NCI-H2227 treated with DMSO at 0.1 percent for 48 hours (cell line): Measurements from ENCODE around the gene GP5.

ENCODE experiments used
- DNase-seq: peaks from one replicate; lab custom pipeline; 2025; lab: John Stamatoyannopoulos, UW

The GP5 gene

GRCh38 chr3:194396859-194397756, 2.0 kb downstream of the GP5 start:
- no peak for DNase-seq

GRCh38 chr3:194396539-194396858, 2.6 kb downstream of the GP5 start:
- DNase-seq, result no peak

GRCh38 chr3:194395778-194396538, 3.1 kb downstream of the GP5 start:
- no peak for DNase-seq

GRCh38 chr3:194395212-194395611, 3.9 kb downstream of the GP5 start:
- DNase-seq, result peak; percentile 35

DNA sequence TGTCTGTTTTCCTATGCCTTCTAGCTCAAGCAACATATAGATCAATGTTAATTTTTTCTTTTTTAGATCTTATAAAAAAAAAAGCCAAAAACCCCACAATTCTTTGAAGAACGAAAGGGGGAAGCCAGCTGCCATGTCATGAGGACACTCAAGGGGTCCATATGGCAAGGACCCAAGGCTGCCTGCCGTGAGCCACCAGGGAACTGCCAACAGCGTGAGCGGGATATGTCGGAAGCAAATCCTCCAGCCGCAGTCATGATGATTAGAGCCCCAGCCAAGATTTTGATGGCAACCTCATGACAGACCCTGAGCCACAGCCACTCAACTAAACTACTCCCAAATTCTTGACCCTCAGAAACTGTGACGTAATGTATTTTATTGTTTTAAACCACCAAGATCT, 6.5 kb downstream of the GP5 start:
- no peak for DNase-seq

DNA sequence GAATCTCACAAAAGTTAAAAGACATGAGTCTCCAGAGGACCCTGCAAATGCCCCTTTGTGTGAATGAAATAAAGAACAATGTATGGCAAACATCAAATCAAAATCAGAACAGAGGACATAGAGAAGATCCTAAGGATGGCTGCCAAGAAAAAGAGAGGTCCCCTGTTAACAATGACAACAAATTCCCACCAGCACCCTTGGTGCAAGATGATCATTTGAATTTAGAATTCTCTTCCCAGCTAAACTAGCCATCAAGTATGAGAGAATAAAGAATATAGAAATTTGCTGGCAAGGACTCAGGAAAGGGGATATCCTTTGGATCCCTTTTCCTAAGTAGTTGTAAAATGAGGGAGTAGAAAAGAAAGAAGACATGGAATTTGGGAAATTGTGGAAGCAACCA, 8.2 kb downstream of the GP5 start:
- DNase-seq, result no peak

GRCh38 chr3:194389269-194389668, 9.8 kb downstream of the GP5 start:
- DNase-seq, result no peak

DNA sequence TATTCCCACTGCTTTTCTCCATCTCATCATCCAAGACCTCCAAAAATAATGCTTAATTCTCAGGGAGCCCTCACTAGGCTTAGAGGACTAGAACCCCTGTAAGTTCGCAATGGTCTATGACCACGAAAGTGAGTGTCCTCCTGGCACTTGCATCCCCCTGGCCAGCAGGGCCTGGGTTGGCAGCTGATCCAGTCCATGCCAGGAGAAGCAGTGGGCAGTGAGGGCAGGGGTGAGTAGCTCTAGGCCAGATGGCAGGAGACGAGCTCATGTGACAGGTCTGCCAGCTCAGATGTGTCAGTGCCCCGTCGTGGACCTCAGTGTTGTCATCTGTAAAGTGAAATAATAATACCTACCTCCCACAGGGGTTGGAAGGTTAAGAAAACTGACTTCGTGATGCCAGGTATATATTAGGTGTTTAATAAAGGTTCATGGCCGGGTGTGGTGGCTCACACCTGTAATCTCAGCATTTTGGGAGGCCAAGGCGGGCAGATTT, 11.1 kb downstream of the GP5 start:
- DNase-seq, result no peak

DNA sequence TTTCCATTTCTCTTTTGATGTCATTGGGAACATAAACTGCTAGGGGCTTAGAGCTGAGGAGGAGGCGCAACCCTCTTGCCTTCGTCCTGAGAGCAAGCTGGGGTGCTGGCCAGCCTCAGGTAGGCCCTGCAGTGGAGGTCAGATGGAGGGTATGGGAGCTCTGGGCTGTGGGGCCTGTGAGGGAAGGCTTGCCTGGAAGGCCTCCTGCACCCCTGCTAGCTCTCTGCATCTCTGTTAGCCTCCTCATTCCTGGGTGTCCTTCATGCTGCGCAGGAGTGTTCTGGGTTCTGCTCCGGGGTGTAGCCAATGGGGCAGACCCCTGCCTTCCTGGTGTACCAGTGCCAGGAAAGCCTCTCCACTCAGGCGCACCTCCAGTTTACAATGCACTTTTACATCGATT, 11.8 kb downstream of the GP5 start:
- no peak for DNase-seq

DNA sequence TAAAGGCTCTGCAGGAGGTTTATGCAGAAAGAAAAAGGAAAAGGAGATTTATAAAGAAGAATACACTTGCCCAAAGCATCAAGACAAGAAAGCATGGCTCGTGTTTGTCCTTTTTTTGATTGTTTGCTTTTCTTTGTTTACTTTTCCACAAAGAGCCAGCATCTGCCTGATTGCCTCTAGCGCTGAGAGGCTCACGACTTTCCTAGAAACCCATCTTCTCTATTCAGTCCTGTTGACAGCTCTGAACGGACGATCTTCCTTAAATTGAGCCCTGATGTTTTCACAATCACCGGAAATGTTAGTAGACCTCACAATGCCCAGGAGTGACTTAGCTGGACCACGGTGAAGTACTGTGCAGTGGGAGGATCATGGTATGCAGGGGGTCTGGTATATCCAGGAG, 12.4 kb downstream of the GP5 start:
- DNase-seq, result no peak

DNA sequence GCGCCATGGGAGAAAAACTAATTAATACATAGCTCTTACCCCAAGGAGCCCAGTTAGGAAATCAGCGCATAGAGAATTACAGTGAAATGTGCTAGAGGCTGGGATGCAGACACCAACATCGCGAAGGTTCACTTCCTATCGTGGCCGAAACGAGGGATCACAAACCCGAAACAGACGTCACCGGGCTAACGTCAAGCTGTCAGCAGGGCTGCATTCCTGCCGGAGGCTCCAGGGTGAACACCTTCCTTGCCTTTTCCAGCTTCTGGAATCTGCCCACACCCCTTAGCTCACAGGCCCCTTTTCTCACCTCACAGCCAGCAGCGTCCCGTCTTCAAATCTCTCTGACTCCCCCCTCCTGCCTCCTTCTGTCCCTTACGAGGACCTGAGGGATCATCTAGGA, 13.0 kb downstream of the GP5 start:
- no peak for DNase-seq

GRCh38 chr3:194384569-194385001, 14.5 kb downstream of the GP5 start:
- no peak for DNase-seq

DNA sequence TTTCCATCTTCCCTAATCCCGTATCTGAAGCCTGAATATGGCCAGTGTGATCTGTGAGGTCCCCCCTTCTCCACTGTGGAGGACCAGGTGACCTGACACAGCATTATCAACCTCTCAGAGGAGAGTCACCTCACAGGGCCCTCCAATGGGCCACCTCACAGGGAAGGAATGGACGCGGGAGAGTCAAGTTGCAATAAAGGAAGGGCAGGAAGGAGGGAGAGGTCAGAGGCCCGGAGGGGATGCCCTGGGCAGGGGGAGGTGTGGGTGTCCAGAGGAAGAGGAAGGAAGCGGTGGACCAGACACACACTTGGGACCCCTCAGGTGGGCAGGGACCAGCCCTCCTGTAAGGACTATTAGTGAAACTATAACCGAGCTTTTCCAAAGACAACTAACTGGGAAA, 14.9 kb downstream of the GP5 start:
- DNase-seq, result no peak

GRCh38 chr3:194383276-194383940, 15.7 kb downstream of the GP5 start:
- DNase-seq, result no peak

DNA sequence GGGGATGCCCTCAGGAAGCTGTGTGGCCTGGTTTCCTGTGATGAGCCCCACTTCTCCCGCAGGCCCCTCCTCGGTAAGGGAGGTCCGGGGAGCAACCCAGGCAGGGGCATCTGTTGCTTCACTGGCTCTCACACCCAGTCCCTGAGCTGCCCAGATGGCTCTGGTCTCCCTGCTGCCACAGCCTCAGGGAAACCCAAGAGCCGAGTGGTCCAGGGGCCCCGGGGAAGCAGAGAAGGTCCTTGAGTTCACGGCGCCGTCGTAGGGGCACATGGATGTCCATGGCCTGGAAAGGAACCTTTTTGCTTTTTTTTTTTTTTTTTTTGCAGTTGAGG, 16.2 kb downstream of the GP5 start:
- DNase-seq, result no peak

DNA sequence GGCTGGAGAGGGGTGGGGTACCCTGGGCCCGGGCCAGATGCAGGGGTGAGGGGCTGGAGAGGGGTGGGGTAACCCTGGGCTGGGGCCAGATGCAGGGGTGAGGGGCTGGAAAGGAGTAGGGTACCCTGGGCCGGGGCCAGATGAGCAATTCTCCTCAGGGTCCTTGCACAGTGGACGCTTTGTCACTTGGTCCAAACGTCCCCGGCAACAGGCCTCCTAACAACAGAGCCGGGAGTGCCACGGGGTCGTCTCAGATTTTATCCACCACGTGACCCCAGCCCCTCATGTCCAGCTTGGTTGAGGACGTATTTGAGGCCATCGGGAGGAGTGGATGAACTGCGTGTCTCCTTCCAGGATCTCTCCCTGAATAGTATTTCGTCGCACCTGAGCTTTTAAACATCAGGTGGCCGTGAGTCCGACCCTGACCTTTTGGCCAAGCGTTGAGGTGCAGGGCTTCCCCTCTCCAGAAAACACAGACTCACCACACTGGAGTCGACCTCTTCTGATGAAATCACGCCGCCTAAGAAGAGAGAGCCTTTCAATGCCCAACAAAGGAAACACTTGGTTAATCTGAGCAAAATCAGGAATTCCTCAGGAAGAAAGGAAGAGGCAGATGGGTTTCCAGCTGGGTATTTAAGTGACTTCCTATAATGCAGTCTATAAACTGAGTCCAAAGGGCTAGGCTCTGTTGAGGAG, 16.7 kb downstream of the GP5 start:
- no peak for DNase-seq

GRCh38 chr3:194381460-194381875, 17.6 kb downstream of the GP5 start:
- DNase-seq, result peak; percentile 73

- no peak for DNase-seq
Measured at GRCh38 chr3:194380326-194380725, 18.7 kb downstream of the GP5 start.

DNA sequence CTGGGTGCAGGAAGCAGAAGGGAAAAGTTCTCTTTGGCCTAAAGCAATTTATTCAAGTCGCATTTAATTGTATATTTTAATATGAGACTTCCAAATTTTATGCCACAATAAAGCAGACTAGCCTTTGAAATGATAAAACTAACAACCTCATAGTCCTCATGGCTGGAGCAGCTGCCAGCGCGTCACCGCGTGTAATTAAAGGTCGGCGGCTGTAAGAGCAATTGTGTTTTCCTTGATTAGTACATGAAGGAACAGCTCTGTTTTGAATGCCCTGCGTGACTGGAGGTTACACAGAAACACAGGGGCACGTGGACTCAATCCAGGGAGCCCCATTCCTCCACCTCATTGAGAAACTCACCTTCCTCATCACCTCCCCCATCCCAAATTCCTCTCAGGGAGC, 19.4 kb downstream of the GP5 start:
- DNase-seq, result peak; percentile 18

- no peak for DNase-seq
Measured at GRCh38 chr3:194379231-194379630, 19.8 kb downstream of the GP5 start.

- no peak for DNase-seq
Measured at GRCh38 chr3:194377708-194378107, 21.4 kb downstream of the GP5 start.

DNA sequence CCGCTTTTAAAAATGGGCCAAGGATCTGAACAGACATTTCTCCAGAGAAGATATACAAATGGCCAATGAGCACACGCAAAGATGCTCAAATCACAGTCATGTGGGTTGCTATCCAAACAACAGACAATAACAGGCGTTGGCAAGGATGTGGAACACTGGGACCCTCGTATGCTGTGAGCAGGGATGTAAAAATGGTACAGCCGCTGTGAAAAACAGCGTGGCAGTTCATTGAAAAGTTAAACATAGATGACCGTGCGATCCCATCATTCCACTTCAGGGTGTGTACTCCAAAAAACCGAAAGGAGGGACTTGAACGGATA, 22.9 kb downstream of the GP5 start:
- no peak for DNase-seq
